ENCODE data around the gene TSC22D2. TPM values are rescaled to one million over a fixed set of nuclear protein-coding genes. Genes with fewer than 3 reads are reported as not detected.

The TSC22D2 gene
- total RNA-seq, 1 experiment from 2014 or later, result 20.0 TPM

DNA sequence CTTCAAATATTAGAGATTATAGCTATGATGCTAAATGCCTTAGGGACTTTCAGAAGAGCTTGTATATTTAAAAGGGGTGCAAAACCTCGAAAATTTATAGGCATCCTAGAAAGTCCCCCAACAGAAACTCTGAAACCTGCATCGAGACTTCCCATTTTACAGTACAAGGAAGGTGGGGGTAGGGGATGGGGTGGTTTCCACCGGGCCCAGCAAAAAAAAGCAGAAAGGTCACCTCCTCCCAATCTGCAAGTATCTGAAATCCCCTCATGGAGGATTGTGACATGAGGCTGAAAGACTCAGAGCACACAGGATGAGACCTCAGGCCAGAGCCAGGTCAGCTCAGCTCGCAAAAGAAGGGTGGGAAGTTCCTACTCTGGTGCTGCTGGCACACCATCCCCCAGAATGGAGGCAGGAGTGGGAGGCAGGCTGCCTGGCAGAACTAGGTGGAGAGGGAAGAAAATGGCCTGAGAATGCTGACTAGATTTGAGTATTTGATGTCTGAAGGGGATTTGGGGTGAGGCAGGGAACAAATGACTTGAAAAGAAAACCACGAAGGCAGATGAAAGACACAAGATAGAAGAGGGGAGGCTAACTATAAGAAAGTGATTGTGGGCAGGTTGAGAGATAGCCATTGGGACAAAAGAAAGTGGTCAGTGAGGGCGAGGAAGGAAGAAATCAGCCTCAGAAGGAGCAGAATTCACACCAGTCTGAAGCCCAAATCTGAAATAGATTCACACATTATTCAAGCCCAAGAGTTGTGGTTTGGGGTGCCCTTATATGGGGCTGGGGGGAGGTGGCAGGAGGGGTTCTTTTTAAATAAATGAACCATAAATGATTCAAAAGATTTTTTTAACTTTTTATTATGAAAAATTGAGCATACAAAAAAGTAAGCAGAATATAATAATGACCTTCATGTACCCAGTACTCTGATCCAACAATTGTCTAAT is 22.5 kb upstream of the TSC22D2 start:
- ChIA-PET CTCF (interaction anchor here (1.0 kb wide), 1 partner anchor 110 kb away, joined by 3 read pairs; no protein-coding TSS in a partner anchor), POLR2A (interaction anchor here (1.3 kb wide), 1 partner anchor 23 kb away, joined by 3 read pairs; the partner anchor contains the start of gene TSC22D2), RAD21 (ENCODE audit: low non-redundant PET in 1 of 2, low total read pairs in 2 of 2, uncharacterized antibody in 2 of 2, unreplicated experiment in 2 of 2) (no interaction called here)
- Histone ChIP-seq H3K4me3 (replicated peaks in 1 of 2; ENCODE audit: low read depth in 1 of 2, low read length in 2 of 2) (no peak overlapping the region), H4K20me1 (ENCODE audit: insufficient read depth) (no peaks in the 10 kb centered on the region), H3K27ac (ENCODE audit: low read depth, low read length) (no peak overlapping the region), H2AFZ (ENCODE audit: low read depth, low read length, poor library complexity, severe bottlenecking) (no peak overlapping the region), H3K4me1 (ENCODE audit: control insufficient read depth in 1 of 2, insufficient read depth in 2 of 2, low read length in 2 of 2) (no peaks in the 10 kb centered on the region), H3K9me3 (ENCODE audit: control insufficient read depth in 1 of 2, insufficient read depth in 1 of 2, low read depth in 1 of 2, low read length in 2 of 2) (no peaks in the 10 kb centered on the region), H3K9me2 (ENCODE audit: insufficient read depth) (no peaks in the 10 kb centered on the region), H3K4me2 (ENCODE audit: low read length) (no peak overlapping the region), H3K9ac (ENCODE audit: low read length) (no peak overlapping the region), H3K27me3 (ENCODE audit: insufficient read depth, low read length) (no peaks in the 10 kb centered on the region), H3K36me3 (ENCODE audit: control insufficient read depth in 1 of 2, insufficient read depth in 2 of 2, low read length in 2 of 2) (no peaks in the 10 kb centered on the region), H3K79me2 (ENCODE audit: insufficient read depth, low read length) (no peaks in the 10 kb centered on the region)
- DNase-seq (ENCODE audit: low read depth, low spot score) (no peak), ATAC-seq (no peak)
- intact Hi-C loops (cut with micrococcal nuclease), result no loop called here
- no TSS peak for BruUV-seq (replicated peaks)
- no peak for TF ChIP-seq YY1 (IDR thresholded peaks at IDR 0.05; ENCODE audit: extremely low read depth, insufficient replicate concordance, low read depth, low read length)
- TF ChIP-seq CEBPB (IDR thresholded peaks at IDR 0.05; ENCODE audit: low read depth), result no peak
- TF ChIP-seq RAD21 (IDR thresholded peaks at IDR 0.05; ENCODE audit: low read depth), result no peak
- TF ChIP-seq, protein P1, sequence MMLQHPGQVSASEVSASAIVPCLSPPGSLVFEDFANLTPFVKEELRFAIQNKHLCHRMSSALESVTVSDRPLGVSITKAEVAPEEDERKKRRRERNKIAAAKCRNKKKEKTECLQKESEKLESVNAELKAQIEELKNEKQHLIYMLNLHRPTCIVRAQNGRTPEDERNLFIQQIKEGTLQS (IDR thresholded peaks at IDR 0.05), result no peak
- TF ChIP-seq MAX (IDR thresholded peaks at IDR 0.05), result no peak
- TF ChIP-seq ZFX (IDR thresholded peaks at IDR 0.05), result no peak
- TF ChIP-seq TCF7L2 (IDR thresholded peaks at IDR 0.05; ENCODE audit: borderline replicate concordance, extremely low read depth, insufficient read depth, insufficient read length), result no peak
- no peak for TF ChIP-seq EZH2phosphoT487 (IDR thresholded peaks at IDR 0.05; ENCODE audit: borderline replicate concordance)
- TF ChIP-seq EGR1 (IDR thresholded peaks at IDR 0.05; ENCODE audit: low read depth), result no peak
- no peak for TF ChIP-seq SIN3A (IDR thresholded peaks at IDR 0.05; ENCODE audit: low read depth)
- TF ChIP-seq ZBTB33 (IDR thresholded peaks at IDR 0.05; ENCODE audit: extremely low read depth, insufficient replicate concordance, low read length), result no peak
- TF ChIP-seq POLR2AphosphoS5 (IDR thresholded peaks at IDR 0.05; ENCODE audit: low read depth, low read length), result no peak

All from HCT116 (cell line).